ENCODE data around the gene SLC12A7. TPM values are rescaled to one million over a fixed set of nuclear protein-coding genes. Genes with fewer than 3 reads are reported as not detected.

SLC12A7 gene
- total RNA-seq, 4 donors from 2014 or later: 26.1 to 41.6 (median 29.1) TPM

DNA sequence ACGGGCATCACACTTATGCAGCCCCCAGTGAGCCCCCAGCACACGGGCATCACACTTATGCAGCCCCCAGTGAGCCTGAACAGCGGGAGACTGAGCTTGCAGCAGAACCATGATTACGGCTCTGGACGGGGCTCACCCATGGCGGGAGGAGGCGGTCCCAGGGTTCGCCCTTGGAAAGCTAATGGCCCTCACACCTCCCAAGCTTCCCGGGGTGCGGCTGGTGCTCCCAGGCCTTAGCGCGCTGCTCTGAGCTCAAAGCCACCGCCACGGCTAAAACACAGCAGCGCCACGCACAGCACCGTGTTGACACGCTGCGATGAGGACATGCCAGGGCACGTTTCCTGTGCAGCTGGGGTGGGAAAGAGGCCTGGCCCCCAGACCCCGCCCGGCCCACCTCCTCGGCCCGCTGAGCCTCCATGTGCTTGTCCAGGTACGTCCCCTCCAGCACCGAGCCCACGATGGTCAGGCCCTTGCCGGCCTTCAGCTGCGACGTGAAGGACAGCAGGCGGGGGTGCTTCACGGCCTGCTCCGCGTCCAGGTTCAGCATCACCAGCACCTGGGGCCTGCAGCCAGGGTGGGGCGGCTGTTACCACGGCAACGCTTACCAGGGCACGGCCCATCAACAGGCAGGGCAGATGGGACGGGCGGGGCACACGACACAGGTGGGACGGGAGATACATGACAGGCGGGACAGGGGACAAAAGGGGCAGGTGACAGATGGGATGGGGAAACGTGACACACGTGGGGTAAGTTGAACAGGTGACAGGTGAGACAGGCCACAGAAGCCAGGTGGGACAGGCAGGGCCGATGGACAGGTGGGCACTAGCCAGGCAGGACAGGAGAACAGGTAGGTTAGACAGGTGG lies 38.4 kb downstream of the SLC12A7 start:
- 90 to 91% methylated on average over 32 to 33 of the region's 46 CpGs for WGBS, 2 donors
- Histone ChIP-seq H3K4me1 (no peaks in the 10 kb centered on the region), H3K36me3 (peaks cover 41 to 45% of the 10 kb centered on the region in 2 donors), H3K27me3 (no peaks in the 10 kb centered on the region), H3K27ac (no peak overlapping the region), H3K9me3 (no peaks in the 10 kb centered on the region), H3K4me3 (replicated peaks in 1 of 3) (no peak overlapping the region)
- no peak for TF ChIP-seq CTCF (IDR thresholded peaks at IDR 0.05)
- TF ChIP-seq POLR2A (IDR thresholded peaks at IDR 0.05): no peak
- no peak for DNase-seq
- intact Hi-C loops (cut with DNase I): no loop called here

DNA sequence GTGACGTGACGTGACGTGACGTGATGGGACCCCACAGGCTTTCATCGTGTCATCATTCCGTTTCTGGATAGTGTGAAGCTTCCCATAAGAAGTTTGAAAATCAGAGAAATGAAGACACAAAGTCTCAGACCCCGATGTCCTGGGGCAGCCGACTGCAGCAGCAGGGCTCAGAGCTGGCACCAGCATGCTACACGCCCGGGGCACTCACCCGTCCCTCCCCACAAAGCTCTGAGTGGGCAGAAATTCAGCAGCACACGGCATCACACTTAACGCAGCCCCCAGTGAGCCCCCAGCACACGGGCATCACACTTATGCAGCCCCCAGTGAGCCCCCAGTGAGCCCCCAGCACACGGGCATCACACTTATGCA lies 42.2 kb downstream of the SLC12A7 start:
- intact Hi-C loops (cut with DNase I): no loop called here

GRCh38 chr5:1068895-1069719 lies 42.8 kb downstream of the SLC12A7 start:
- no peak overlapping the region for H3K4me3 ChIP-seq (replicated peaks in 1 of 3)
- DNase-seq: no peak
- intact Hi-C loops (cut with DNase I): no loop called here
- no peaks in the 10 kb centered on the region for H3K27me3 ChIP-seq
- 95 to 96% methylated on average over 19 to 24 of the region's 33 CpGs for WGBS, 2 donors
- no peaks in the 10 kb centered on the region for H3K4me1 ChIP-seq
- TF ChIP-seq POLR2A (IDR thresholded peaks at IDR 0.05): no peak
- TF ChIP-seq CTCF (IDR thresholded peaks at IDR 0.05): no peak
- no peaks in the 10 kb centered on the region for H3K9me3 ChIP-seq
- H3K27ac ChIP-seq: no peak overlapping the region
- peaks cover 17 to 34% of the 10 kb centered on the region in 2 donors for H3K36me3 ChIP-seq

More for the DNA sequence above, 42.2 kb downstream of the SLC12A7 start:
- no peak overlapping the region for H3K4me3 ChIP-seq (replicated peaks in 1 of 3)
- no peaks in the 10 kb centered on the region for H3K27me3 ChIP-seq
- no peaks in the 10 kb centered on the region for H3K9me3 ChIP-seq
- peaks cover 16 to 36% of the 10 kb centered on the region in 2 donors for H3K36me3 ChIP-seq
- 93 to 95% methylated on average over 10 to 12 of the region's 15 CpGs for WGBS, 2 donors
- H3K27ac ChIP-seq: no peak overlapping the region
- no peaks in the 10 kb centered on the region for H3K4me1 ChIP-seq
- no peak for DNase-seq
- TF ChIP-seq CTCF (IDR thresholded peaks at IDR 0.05) (no peak), POLR2A (IDR thresholded peaks at IDR 0.05) (no peak)

- intact Hi-C loops (cut with DNase I): no loop called here
- 87 to 89% methylated on average over 23 to 30 of the region's 34 CpGs for WGBS, 2 donors
- H3K27ac ChIP-seq: no peak overlapping the region
- no peak overlapping the region for H3K4me3 ChIP-seq (replicated peaks in 1 of 3)
- no peak for DNase-seq
- H3K27me3 ChIP-seq: no peaks in the 10 kb centered on the region
- no peaks in the 10 kb centered on the region for H3K9me3 ChIP-seq
- peaks cover 17 to 32% of the 10 kb centered on the region in 2 donors for H3K36me3 ChIP-seq
- no peaks in the 10 kb centered on the region for H3K4me1 ChIP-seq
- TF ChIP-seq CTCF (IDR thresholded peaks at IDR 0.05) (no peak), POLR2A (IDR thresholded peaks at IDR 0.05) (no peak)
Measured at GRCh38 chr5:1068204-1068894, 43.5 kb downstream of the SLC12A7 start.

Data from thyroid gland (tissue), 4 donors.